Measurements from ENCODE around the gene RELL2.
A peak's percentile ranks its signal among the peaks of the same experiment; 100 is the strongest.

RELL2 gene, protein sequence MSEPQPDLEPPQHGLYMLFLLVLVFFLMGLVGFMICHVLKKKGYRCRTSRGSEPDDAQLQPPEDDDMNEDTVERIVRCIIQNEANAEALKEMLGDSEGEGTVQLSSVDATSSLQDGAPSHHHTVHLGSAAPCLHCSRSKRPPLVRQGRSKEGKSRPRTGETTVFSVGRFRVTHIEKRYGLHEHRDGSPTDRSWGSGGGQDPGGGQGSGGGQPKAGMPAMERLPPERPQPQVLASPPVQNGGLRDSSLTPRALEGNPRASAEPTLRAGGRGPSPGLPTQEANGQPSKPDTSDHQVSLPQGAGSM

GRCh38 chr5:141636413-141637122 lies at the start of gene RELL2, which contains the start of gene HDAC3:
RELL2 (plus strand) TSS chr5:141636997; CDS start chr5:141638226, 1,229 bp downstream.
HDAC3 (minus strand) TSS chr5:141636849; CDS start chr5:141636790, 59 bp downstream.
- peak within 1 kb of the TSS; percentile 92 for H3K4me3 ChIP-seq (ENCODE audit: control insufficient read depth, low read depth, low read length)
- TF ChIP-seq, protein P1, sequence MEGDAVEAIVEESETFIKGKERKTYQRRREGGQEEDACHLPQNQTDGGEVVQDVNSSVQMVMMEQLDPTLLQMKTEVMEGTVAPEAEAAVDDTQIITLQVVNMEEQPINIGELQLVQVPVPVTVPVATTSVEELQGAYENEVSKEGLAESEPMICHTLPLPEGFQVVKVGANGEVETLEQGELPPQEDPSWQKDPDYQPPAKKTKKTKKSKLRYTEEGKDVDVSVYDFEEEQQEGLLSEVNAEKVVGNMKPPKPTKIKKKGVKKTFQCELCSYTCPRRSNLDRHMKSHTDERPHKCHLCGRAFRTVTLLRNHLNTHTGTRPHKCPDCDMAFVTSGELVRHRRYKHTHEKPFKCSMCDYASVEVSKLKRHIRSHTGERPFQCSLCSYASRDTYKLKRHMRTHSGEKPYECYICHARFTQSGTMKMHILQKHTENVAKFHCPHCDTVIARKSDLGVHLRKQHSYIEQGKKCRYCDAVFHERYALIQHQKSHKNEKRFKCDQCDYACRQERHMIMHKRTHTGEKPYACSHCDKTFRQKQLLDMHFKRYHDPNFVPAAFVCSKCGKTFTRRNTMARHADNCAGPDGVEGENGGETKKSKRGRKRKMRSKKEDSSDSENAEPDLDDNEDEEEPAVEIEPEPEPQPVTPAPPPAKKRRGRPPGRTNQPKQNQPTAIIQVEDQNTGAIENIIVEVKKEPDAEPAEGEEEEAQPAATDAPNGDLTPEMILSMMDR (IDR thresholded peaks at IDR 0.05; ENCODE audit: control insufficient read depth, insufficient read depth, low read depth, low read length, missing control alignments), result no peak
- DNase-seq (ENCODE audit: low read depth), result peak; percentile 40

GRCh38 chr5:141590127-141590526 lies 46.7 kb upstream of the RELL2 start:
- H3K4me3 ChIP-seq (ENCODE audit: control insufficient read depth, low read depth, low read length), result no peak overlapping the region
- no peak for DNase-seq (ENCODE audit: low read depth)
- TF ChIP-seq, protein P1 (IDR thresholded peaks at IDR 0.05; ENCODE audit: control insufficient read depth, insufficient read depth, low read depth, low read length, missing control alignments), result no peak

DNA sequence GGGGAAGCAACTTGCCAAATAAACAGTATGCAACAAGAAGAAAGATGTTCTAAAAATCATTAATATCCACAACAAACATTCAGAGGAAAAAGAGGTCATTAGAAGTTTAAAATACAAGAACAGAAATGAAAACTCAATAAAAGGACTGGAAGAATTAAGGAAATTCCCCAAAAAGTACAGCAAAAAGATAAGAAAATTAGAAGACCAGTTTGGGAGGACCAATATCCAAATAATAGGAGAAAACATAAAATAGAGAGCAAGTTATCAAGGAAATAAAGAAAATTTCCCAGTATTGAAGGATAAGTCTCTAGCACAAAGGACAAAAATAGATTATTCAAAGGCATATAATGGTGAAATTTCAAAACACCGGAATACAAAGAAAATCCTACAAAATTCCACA lies 39.9 kb upstream of the RELL2 start:
- TF ChIP-seq, protein P1 (IDR thresholded peaks at IDR 0.05; ENCODE audit: control insufficient read depth, insufficient read depth, low read depth, low read length, missing control alignments), result no peak
- no peak for DNase-seq (ENCODE audit: low read depth)
- H3K4me3 ChIP-seq (ENCODE audit: control insufficient read depth, low read depth, low read length), result no peak overlapping the region

DNA sequence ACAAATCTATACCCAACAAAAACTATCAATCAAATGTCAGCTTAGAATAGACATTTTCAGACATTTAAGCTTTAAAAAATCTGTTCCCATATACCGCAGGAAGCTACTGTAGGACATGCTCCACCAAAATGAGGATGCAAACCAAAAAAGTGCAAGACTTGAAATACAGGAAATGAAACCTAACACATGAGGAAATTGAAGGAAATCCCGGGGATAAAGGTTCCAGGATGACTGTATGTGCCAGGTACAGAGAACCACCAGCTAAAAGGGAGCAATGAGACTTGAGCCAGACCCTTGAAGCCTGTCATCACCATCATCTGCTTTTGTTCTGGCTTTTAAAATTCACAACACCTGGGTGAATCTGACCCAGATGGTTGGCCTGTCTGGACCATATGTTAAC lies 39.4 kb upstream of the RELL2 start:
- no peak for DNase-seq (ENCODE audit: low read depth)
- no peak overlapping the region for H3K4me3 ChIP-seq (ENCODE audit: control insufficient read depth, low read depth, low read length)
- TF ChIP-seq, protein P1 (IDR thresholded peaks at IDR 0.05; ENCODE audit: control insufficient read depth, insufficient read depth, low read depth, low read length, missing control alignments), result no peak

DNA sequence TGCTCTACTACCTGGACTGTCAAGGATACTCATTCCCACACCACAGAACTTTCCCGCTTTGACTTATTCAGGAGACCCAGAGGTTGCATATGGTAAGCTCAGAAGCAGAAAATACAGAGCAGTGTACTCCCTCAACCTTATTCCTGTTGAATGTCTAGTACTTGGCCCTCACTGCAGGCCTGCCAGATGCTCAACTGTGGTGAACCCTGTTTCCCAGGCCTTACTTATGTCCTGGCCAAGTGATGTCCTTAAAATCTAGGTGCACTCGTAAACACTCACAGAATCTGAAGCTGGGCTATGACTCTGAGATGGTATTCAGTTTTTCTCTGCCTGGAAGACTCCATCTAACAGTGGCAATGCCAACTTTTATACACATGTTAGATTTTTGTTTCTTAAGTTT lies 39.0 kb upstream of the RELL2 start:
- TF ChIP-seq, protein P1 (IDR thresholded peaks at IDR 0.05; ENCODE audit: control insufficient read depth, insufficient read depth, low read depth, low read length, missing control alignments), result no peak
- DNase-seq (ENCODE audit: low read depth), result no peak
- H3K4me3 ChIP-seq (ENCODE audit: control insufficient read depth, low read depth, low read length), result no peak overlapping the region

DNA sequence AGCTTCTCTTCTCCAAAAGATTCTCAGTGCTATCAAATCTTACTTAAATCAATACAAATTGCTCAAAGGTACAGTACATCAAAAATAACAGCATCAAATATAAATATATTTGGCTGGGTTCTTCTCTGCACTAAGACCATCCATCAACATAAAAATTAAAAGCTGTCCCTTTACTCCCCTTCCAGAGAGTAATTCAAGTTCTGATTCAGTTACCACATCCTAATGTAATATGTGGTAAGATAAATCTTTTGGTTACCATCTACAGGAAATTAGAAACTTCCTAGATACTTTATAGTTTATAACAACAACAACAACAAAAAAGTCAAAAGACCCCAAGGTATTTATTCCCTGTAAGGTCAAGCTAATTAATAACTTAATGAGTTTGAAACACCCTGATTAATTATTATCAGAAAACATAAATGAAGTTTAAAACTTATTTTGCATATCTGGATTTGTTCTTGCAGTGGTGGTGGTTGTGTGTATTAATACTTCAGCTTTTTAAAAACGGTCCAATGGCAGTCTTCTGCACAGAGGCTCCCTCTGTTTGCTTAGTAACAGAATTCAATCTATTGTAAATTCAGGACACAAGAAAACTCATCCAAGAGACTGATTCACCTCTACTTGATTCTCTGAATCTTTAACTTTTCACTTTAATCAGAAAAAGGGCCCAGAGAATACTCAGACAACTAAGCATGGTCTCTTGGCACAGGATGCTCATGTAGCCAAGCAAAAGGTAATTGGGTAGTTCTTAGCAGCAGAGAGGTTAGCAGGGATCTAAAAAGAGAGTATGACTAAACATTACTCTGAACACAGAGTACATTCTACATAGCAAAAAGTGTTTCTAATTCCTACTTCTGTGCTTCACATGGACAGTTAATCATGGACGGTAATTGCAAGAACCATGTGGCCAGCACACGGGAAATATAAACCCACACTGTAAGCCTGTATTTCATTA lies 38.1 kb upstream of the RELL2 start:
- H3K4me3 ChIP-seq (ENCODE audit: control insufficient read depth, low read depth, low read length), result no peak overlapping the region
- TF ChIP-seq, protein P1 (IDR thresholded peaks at IDR 0.05; ENCODE audit: control insufficient read depth, insufficient read depth, low read depth, low read length, missing control alignments), result no peak
- DNase-seq (ENCODE audit: low read depth), result no peak

Measured in AG09309 (cell line).